Measurements from ENCODE around the gene SETD2. TPM values are rescaled to one million over a fixed set of nuclear protein-coding genes. Genes with fewer than 3 reads are reported as not detected.
A peak's percentile ranks its signal among the peaks of the same experiment; 100 is the strongest.

The SETD2 gene
- total and polyA plus RNA-seq, 2 donors (not counting 1 experiment from before 2014, with no cell fraction given) = 22.6 to 91.4 TPM

DNA sequence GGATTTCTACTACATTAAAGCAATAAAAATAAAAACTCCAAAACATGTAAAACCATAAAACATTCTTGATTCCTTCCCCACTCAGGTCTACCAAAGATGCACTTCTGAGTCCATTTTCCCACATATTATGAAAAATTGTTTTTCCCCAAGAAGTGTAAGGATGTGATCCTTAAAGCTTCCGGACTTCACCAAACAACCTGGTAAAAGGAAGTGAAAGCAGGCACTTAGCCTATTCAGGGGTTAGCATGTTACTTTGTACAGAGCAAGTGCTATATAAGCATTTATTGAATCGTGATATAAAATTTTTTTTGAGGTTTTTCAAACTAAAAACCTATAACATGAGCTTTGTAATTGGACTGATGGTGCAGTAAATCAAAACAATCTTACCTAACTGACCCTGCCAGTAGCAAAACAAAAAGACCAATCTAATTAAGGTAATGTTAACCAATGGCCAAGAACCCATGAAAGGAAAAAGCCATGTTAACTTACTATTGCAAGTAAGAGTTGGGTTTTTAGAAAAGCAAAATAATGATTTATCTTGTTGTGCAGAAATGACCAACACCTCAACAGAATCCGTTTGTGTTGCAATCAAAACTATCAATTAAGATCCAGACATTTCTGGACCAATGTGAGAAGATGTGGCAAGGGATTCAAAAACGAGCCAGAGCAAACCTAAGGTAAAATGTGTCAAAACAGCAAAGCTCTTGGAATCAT, 1.8 kb downstream of the SETD2 start:
- ChIA-PET CTCF (interaction anchor here (1.4 kb wide), 1 partner anchor 157 kb away, joined by 3 read pairs; no protein-coding TSS in a partner anchor), POLR2A (interaction anchor here (1.0 kb wide), 1 partner anchor 23 kb away, joined by 3 read pairs; no protein-coding TSS in a partner anchor)
- no peaks in the 10 kb centered on the region for H3K9me3 Mint-ChIP-seq (ENCODE audit: insufficient read depth)
- WGBS (ENCODE audit: insufficient coverage) = no CpG with 5 or more reads among the region's 4 CpGs
- H3K27me3 ChIP-seq (replicated peaks in 1 of 4; ENCODE audit: control extremely low read depth in 1 of 4, control insufficient read depth in 3 of 4, insufficient read depth in 4 of 4, low read length in 3 of 4) = no peaks in the 10 kb centered on the region
- ATAC-seq (ENCODE audit: low read depth) (no peak), DNase-seq (peak; percentile 56)
- peak overlapping the region; percentile 88 for H3K4me2 ChIP-seq (replicated peaks; ENCODE audit: low read depth, low read length, poor library complexity, severe bottlenecking)
- no peaks in the 10 kb centered on the region for H3K9me3 ChIP-seq (ENCODE audit: control extremely low read depth in 1 of 3, control insufficient read depth in 2 of 3, insufficient read depth in 1 of 3, low read length in 2 of 3)
- peak overlapping the region; percentile 77 to 94 (median 90) for H3K4me3 ChIP-seq (ENCODE audit: control extremely low read depth in 1 of 5, extremely low read depth in 1 of 5, insufficient read depth in 1 of 5, low read depth in 2 of 5, low read length in 4 of 5)
- TF ChIP-seq, protein P1, sequence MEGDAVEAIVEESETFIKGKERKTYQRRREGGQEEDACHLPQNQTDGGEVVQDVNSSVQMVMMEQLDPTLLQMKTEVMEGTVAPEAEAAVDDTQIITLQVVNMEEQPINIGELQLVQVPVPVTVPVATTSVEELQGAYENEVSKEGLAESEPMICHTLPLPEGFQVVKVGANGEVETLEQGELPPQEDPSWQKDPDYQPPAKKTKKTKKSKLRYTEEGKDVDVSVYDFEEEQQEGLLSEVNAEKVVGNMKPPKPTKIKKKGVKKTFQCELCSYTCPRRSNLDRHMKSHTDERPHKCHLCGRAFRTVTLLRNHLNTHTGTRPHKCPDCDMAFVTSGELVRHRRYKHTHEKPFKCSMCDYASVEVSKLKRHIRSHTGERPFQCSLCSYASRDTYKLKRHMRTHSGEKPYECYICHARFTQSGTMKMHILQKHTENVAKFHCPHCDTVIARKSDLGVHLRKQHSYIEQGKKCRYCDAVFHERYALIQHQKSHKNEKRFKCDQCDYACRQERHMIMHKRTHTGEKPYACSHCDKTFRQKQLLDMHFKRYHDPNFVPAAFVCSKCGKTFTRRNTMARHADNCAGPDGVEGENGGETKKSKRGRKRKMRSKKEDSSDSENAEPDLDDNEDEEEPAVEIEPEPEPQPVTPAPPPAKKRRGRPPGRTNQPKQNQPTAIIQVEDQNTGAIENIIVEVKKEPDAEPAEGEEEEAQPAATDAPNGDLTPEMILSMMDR (IDR thresholded peaks at IDR 0.05) = no peak
- TF ChIP-seq EZH2 (IDR thresholded peaks at IDR 0.05; ENCODE audit: borderline replicate concordance, insufficient read depth, low read depth, low read length, poor library complexity, severe bottlenecking) = no peak
- H2AFZ ChIP-seq (ENCODE audit: insufficient read depth, low read depth, low read length, poor library complexity, severe bottlenecking) = peak overlapping the region; percentile 93
- peaks cover 59% of the 10 kb centered on the region for H3K4me1 Mint-ChIP-seq
- no peaks in the 10 kb centered on the region for H3K27me3 Mint-ChIP-seq
- H3K9ac ChIP-seq (ENCODE audit: low read length) = peak overlapping the region; percentile 88
- intact Hi-C loops (cut with micrococcal nuclease) = loop anchor here (2.0 to 10.0 kb wide), 5 partner anchors 50 to 235 kb away; partner anchors contain the start of genes CCDC12, NBEAL2 and PTPN23
- peak overlapping the region; percentile 97 for H3K27ac Mint-ChIP-seq
- no peaks in the 10 kb centered on the region for H3K36me3 ChIP-seq (replicated peaks in 1 of 2; ENCODE audit: control extremely low read depth in 1 of 2, control insufficient read depth in 1 of 2, extremely low read depth in 1 of 2, insufficient read depth in 2 of 2, low read length in 1 of 2)
- H3K27ac ChIP-seq (ENCODE audit: low read length in 2 of 2) = peak overlapping the region; percentile 57 to 93
- peaks cover 46% of the 10 kb centered on the region for H4K20me1 ChIP-seq (ENCODE audit: control insufficient read depth, insufficient read depth, low read length, poor library complexity, severe bottlenecking)
- H3K4me1 ChIP-seq (ENCODE audit: control insufficient read depth in 2 of 2, insufficient read depth in 2 of 2, low read length in 2 of 2) = peaks cover 54 to 58% of the 10 kb centered on the region in 2 donors
- peak overlapping the region; percentile 96 for H3K4me3 Mint-ChIP-seq
- peaks cover 92% of the 10 kb centered on the region for H3K79me2 ChIP-seq (ENCODE audit: control insufficient read depth, insufficient read depth, low read length)

DNA sequence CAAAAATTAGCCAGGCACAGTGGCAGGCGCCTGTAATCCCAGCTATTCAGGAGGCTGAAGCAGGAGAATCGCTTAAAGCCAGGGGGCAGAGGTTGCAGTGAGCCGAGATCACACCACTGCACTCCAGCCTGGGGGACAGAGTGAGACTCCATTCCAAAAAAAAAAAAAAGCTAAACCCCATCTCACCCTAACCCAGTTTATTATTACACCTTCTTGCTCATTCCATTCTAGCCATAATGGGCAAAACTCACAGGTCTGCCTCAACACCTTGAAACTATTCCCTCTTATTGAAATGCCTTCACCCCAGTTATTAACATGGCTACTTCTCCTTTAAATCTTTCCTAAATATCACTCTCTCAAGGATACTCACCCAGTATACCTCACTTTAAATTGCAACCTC, 4.1 kb downstream of the SETD2 start:
- ChIA-PET POLR2A (interaction anchor here (0.6 to 0.7 kb wide), 2 partner anchors 68 to 144 kb away, joined by 3 to 6 read pairs; no protein-coding TSS in a partner anchor), CTCF (no interaction called here)
- H3K9ac ChIP-seq (ENCODE audit: low read length) = no peak overlapping the region
- Mint-ChIP-seq H3K4me1 (peaks cover 65% of the 10 kb centered on the region), H3K27ac (no peak overlapping the region), H3K27me3 (no peaks in the 10 kb centered on the region), H3K4me3 (peak overlapping the region; percentile 48), H3K9me3 (ENCODE audit: insufficient read depth) (no peaks in the 10 kb centered on the region)
- peaks cover 69% of the 10 kb centered on the region for H4K20me1 ChIP-seq (ENCODE audit: control insufficient read depth, insufficient read depth, low read length, poor library complexity, severe bottlenecking)
- H3K4me2 ChIP-seq (replicated peaks; ENCODE audit: low read depth, low read length, poor library complexity, severe bottlenecking) = peak overlapping the region; percentile 46
- H3K27me3 ChIP-seq (replicated peaks in 1 of 4; ENCODE audit: control extremely low read depth in 1 of 4, control insufficient read depth in 3 of 4, insufficient read depth in 4 of 4, low read length in 3 of 4) = no peaks in the 10 kb centered on the region
- H3K9me3 ChIP-seq (ENCODE audit: control extremely low read depth in 1 of 3, control insufficient read depth in 2 of 3, insufficient read depth in 1 of 3, low read length in 2 of 3) = no peaks in the 10 kb centered on the region
- no peak overlapping the region for H3K4me3 ChIP-seq (ENCODE audit: control extremely low read depth in 1 of 5, extremely low read depth in 1 of 5, insufficient read depth in 1 of 5, low read depth in 2 of 5, low read length in 4 of 5)
- H3K27ac ChIP-seq (ENCODE audit: low read length in 2 of 2) = no peak overlapping the region
- intact Hi-C loops (cut with micrococcal nuclease) = loop anchor here (5.0 to 10.0 kb wide), 4 partner anchors 48 to 233 kb away; partner anchors contain the start of genes CCDC12 and NBEAL2
- H3K36me3 ChIP-seq (replicated peaks in 1 of 2; ENCODE audit: control extremely low read depth in 1 of 2, control insufficient read depth in 1 of 2, extremely low read depth in 1 of 2, insufficient read depth in 2 of 2, low read length in 1 of 2) = no peaks in the 10 kb centered on the region
- no peak for DNase-seq
- peaks cover 57 to 65% of the 10 kb centered on the region in 2 donors for H3K4me1 ChIP-seq (ENCODE audit: control insufficient read depth in 2 of 2, insufficient read depth in 2 of 2, low read length in 2 of 2)
- TF ChIP-seq EZH2 (IDR thresholded peaks at IDR 0.05; ENCODE audit: borderline replicate concordance, insufficient read depth, low read depth, low read length, poor library complexity, severe bottlenecking) = no peak
- TF ChIP-seq, protein P1 (IDR thresholded peaks at IDR 0.05) = no peak
- H2AFZ ChIP-seq (ENCODE audit: insufficient read depth, low read depth, low read length, poor library complexity, severe bottlenecking) = no peak overlapping the region
- no peak for ATAC-seq (ENCODE audit: low read depth)
- WGBS (ENCODE audit: insufficient coverage) = 97% methylated on average over 3 of the region's 3 CpGs
- H3K79me2 ChIP-seq (ENCODE audit: control insufficient read depth, insufficient read depth, low read length) = peaks cover 93% of the 10 kb centered on the region

All from B cell (primary cell).